Measurements from ENCODE around the gene BICDL1.

DNA sequence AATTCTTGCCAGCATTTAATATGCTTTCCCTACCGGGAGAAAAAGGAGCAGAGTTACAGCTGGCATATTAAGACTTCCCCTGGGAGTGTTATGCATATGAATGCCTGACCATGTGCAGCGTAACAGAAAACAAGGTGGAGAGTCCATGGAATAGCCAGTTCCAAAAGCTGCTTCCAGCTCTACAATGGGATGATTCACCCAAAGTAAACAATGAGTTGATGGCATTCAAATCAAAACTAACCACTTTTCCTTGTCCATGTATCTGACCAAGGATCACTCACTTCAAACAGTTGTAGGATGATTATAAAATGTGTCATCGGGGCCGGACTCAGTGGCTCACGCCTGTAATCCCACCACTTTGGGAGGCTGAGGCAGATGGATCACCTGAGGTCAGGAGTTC, 48.1 kb upstream of the BICDL1 start:
- TF ChIP-seq, protein P1, sequence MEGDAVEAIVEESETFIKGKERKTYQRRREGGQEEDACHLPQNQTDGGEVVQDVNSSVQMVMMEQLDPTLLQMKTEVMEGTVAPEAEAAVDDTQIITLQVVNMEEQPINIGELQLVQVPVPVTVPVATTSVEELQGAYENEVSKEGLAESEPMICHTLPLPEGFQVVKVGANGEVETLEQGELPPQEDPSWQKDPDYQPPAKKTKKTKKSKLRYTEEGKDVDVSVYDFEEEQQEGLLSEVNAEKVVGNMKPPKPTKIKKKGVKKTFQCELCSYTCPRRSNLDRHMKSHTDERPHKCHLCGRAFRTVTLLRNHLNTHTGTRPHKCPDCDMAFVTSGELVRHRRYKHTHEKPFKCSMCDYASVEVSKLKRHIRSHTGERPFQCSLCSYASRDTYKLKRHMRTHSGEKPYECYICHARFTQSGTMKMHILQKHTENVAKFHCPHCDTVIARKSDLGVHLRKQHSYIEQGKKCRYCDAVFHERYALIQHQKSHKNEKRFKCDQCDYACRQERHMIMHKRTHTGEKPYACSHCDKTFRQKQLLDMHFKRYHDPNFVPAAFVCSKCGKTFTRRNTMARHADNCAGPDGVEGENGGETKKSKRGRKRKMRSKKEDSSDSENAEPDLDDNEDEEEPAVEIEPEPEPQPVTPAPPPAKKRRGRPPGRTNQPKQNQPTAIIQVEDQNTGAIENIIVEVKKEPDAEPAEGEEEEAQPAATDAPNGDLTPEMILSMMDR (conservative IDR thresholded peaks at IDR 0.05; ENCODE audit: low read depth, low read length): no peak
- TF ChIP-seq RFX5 (IDR thresholded peaks at IDR 0.05; ENCODE audit: low read depth, low read length): no peak
- no peak for TF ChIP-seq CEBPB (IDR thresholded peaks at IDR 0.05; ENCODE audit: low read depth, low read length)
- TF ChIP-seq, protein P2, sequence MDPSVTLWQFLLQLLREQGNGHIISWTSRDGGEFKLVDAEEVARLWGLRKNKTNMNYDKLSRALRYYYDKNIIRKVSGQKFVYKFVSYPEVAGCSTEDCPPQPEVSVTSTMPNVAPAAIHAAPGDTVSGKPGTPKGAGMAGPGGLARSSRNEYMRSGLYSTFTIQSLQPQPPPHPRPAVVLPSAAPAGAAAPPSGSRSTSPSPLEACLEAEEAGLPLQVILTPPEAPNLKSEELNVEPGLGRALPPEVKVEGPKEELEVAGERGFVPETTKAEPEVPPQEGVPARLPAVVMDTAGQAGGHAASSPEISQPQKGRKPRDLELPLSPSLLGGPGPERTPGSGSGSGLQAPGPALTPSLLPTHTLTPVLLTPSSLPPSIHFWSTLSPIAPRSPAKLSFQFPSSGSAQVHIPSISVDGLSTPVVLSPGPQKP (IDR thresholded peaks at IDR 0.05; ENCODE audit: borderline replicate concordance, low read depth, low read length): no peak
- no peak for TF ChIP-seq POLR2A (IDR thresholded peaks at IDR 0.05; ENCODE audit: low read depth, low read length)
- no peak for TF ChIP-seq MXI1 (IDR thresholded peaks at IDR 0.05; ENCODE audit: borderline replicate concordance, low read depth, low read length)
- no peak for TF ChIP-seq SMC3 (IDR thresholded peaks at IDR 0.05; ENCODE audit: low read depth, low read length)
- TF ChIP-seq, protein P3, sequence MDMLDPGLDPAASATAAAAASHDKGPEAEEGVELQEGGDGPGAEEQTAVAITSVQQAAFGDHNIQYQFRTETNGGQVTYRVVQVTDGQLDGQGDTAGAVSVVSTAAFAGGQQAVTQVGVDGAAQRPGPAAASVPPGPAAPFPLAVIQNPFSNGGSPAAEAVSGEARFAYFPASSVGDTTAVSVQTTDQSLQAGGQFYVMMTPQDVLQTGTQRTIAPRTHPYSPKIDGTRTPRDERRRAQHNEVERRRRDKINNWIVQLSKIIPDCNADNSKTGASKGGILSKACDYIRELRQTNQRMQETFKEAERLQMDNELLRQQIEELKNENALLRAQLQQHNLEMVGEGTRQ (IDR thresholded peaks at IDR 0.05; ENCODE audit: low read depth, low read length): no peak
- no peak for TF ChIP-seq RAD21 (IDR thresholded peaks at IDR 0.05; ENCODE audit: low read length)
- no peak for TF ChIP-seq MAZ (IDR thresholded peaks at IDR 0.05; ENCODE audit: borderline replicate concordance, low read depth, low read length)
- no peak for TF ChIP-seq RCOR1 (IDR thresholded peaks at IDR 0.05; ENCODE audit: insufficient replicate concordance, low read length)
- no peak for TF ChIP-seq NFE2L2 (IDR thresholded peaks at IDR 0.05; ENCODE audit: low read depth, low read length)
- TF ChIP-seq FOS (IDR thresholded peaks at IDR 0.05; ENCODE audit: low read depth, low read length): no peak
- TF ChIP-seq BHLHE40 (IDR thresholded peaks at IDR 0.05; ENCODE audit: low read depth, low read length): no peak

Data from IMR-90 (cell line).